Panc1 (cell line): Measurements from ENCODE around the gene CNGB1. TPM values are rescaled to one million over a fixed set of nuclear protein-coding genes. Genes with fewer than 3 reads are reported as not detected.

ENCODE experiments used
- ATAC-seq: fragments of 200-7000 bp; cut with Tn5 transposase; 2 replicates; pipeline ENCODE4 v1.9.1; 2020; ENCODE audit warnings: mild to moderate bottlenecking, moderate library complexity
- BruUV-seq: library from RNA; stranded (reverse); fragments of 400-500 nt; replicated peaks from 2 replicates; lab custom pipeline; 2021; lab: Mats Ljungman, UMichigan
- CTCF ChIA-PET: fragments of 300-600 bp; sonication (Branson Sonifier 250); formaldehyde crosslinking; loops from one replicate; lab custom pipeline; 2022; ENCODE audit warnings: antibody characterized with exemption; lab: Charles Lee
- POLR2A ChIA-PET: fragments of 300-600 bp; sonication (Branson Sonifier 250); formaldehyde crosslinking; loops from one replicate; lab custom pipeline; 2022; ENCODE audit warnings: antibody characterized with exemption; lab: Charles Lee
- DNase-seq: peaks from one replicate; pipeline ENCODE4 v3.0.0-alpha.2; 2010; ENCODE audit warnings: low read depth, low spot score
- H3K27ac ChIP-seq: 2 replicates; pipeline ENCODE4 v1.5.1; 2011; ENCODE audit warnings: mild to moderate bottlenecking, low read length, inconsistent platforms
- H3K27me3 ChIP-seq: fragments of 200-500 bp; sonication (Bioruptor generic); 2 replicates; pipeline ENCODE4 v1.6.0; 2014; ENCODE audit warnings: low read length, inconsistent platforms; ENCODE audit not compliant: control insufficient read depth, insufficient read depth
- H3K36me3 ChIP-seq: fragments of 200-500 bp; sonication (Bioruptor generic); 2 replicates; pipeline ENCODE4 v1.5.1; 2014; ENCODE audit warnings: inconsistent platforms, mild to moderate bottlenecking, low read length, moderate library complexity; ENCODE audit not compliant: control insufficient read depth, insufficient read depth
- H3K4me1 ChIP-seq: 2 replicates; pipeline ENCODE4 v1.5.1; 2011; ENCODE audit warnings: inconsistent platforms, mild to moderate bottlenecking, low read length, moderate library complexity; ENCODE audit not compliant: control insufficient read depth, insufficient read depth
- H3K4me3 ChIP-seq, 2 experiments: 2 replicates each; pipeline ENCODE4 v1.5.1; 2011 to 2012; ENCODE audit warnings: low read depth in 2 of 2, low read length in 2 of 2, mild to moderate bottlenecking in 2 of 2, inconsistent platforms in 1 of 2, moderate library complexity in 1 of 2
- H3K9me3 ChIP-seq: fragments of 200-500 bp; sonication (Bioruptor generic); 2 replicates; pipeline ENCODE4 v1.5.1; 2014; ENCODE audit warnings: low read depth, mild to moderate bottlenecking, inconsistent platforms, low read length, moderate library complexity; ENCODE audit not compliant: control insufficient read depth, insufficient read depth
- CTCF ChIP-seq: fragments of 450-650 bp; IDR thresholded peaks from 2 replicates; pipeline ENCODE4 v1.5.1; 2017; ENCODE audit warnings: mild to moderate bottlenecking
- POLR2AphosphoS5 ChIP-seq: IDR thresholded peaks from 2 replicates; pipeline ENCODE4 v1.6.1; 2012; ENCODE audit warnings: mild to moderate bottlenecking, low read depth, low read length, moderate library complexity
- REST ChIP-seq, 2 experiments: IDR thresholded peaks; 2 replicates each; pipeline ENCODE4 v1.6.1; 2011 to 2012; ENCODE audit warnings: low read depth in 2 of 2, control low read depth in 1 of 2, low read length in 1 of 2, mild to moderate bottlenecking in 1 of 2, moderate library complexity in 1 of 2; ENCODE audit not compliant: insufficient read depth in 1 of 2
- SIN3A ChIP-seq: IDR thresholded peaks from 2 replicates; pipeline ENCODE4 v1.6.1; 2012; ENCODE audit warnings: low read depth, mild to moderate bottlenecking, low read length, moderate library complexity, borderline replicate concordance; ENCODE audit not compliant: insufficient read depth
- TCF7L2 ChIP-seq: IDR thresholded peaks from 2 replicates; pipeline ENCODE4 v1.6.1; 2011; ENCODE audit warnings: mild to moderate bottlenecking, low read depth, low read length, inconsistent platforms
- in situ Hi-C: cut with HindIII; loops from 2 replicates; pipeline ENCODE4 v1.10.0; 2016; ENCODE audit warnings: low sequenced_read_pairs, low pct_unique_long_range_greater_than_20kb
- intact Hi-C: fragments of 100-400 bp; cut with micrococcal nuclease; formaldehyde crosslinking; loops from one replicate; pipeline ENCODE4 v1.10.0; 2022; ENCODE audit not compliant: unreplicated experiment
- total RNA-seq: library from RNA; stranded (reverse); gene quantifications from one replicate; pipeline ENCODE4 v1.2.1, GENCODE V29; 2021; ENCODE audit not compliant: unreplicated experiment

The CNGB1 gene
- total RNA-seq, 1 experiment from 2014 or later = not detected

GRCh38 chr16:57886427-57886826, 84.5 kb downstream of the CNGB1 start:
- intact Hi-C loops (no loop called here), in situ Hi-C loops (no loop called here)
- no peaks in the 10 kb centered on the region; the same call in 1 of the 2 replicates for H3K4me1 ChIP-seq
- no peak overlapping the region for H3K27ac ChIP-seq
- BruUV-seq = no TSS peak
- ChIA-PET POLR2A (interaction anchor here (0.6 kb wide), 1 partner anchor 24 kb away, joined by 3 read pairs; no protein-coding TSS in a partner anchor), CTCF (no interaction called here)
- no peak overlapping the region for H3K4me3 ChIP-seq
- no peak for ATAC-seq
- TF ChIP-seq SIN3A = no peak
- TF ChIP-seq REST (IDR thresholded peaks at IDR 0.05; ENCODE audit: insufficient read depth in 1 of 2, low read depth in 2 of 2, low read length in 1 of 2) = no peak
- TF ChIP-seq CTCF = no peak
- no peak for TF ChIP-seq POLR2AphosphoS5
- TF ChIP-seq TCF7L2 = no peak
- no peaks in the 10 kb centered on the region for H3K9me3 ChIP-seq
- no peaks in the 10 kb centered on the region for H3K36me3 ChIP-seq
- no peak for DNase-seq
- H3K27me3 ChIP-seq = peaks cover 3% of the 10 kb centered on the region; the same call in 1 of the 2 replicates

GRCh38 chr16:57884655-57885133, 86.2 kb downstream of the CNGB1 start:
- Histone ChIP-seq H3K4me1 (no peaks in the 10 kb centered on the region; the same call in 1 of the 2 replicates), H3K4me3 (no peak overlapping the region), H3K27me3 (peaks cover 4% of the 10 kb centered on the region; the same call in 1 of the 2 replicates), H3K9me3 (no peaks in the 10 kb centered on the region), H3K27ac (no peak overlapping the region), H3K36me3 (no peaks in the 10 kb centered on the region)
- ChIA-PET CTCF (no interaction called here), POLR2A (interaction anchor here (0.7 kb wide), 1 partner anchor 410 kb away, joined by 7 read pairs; no protein-coding TSS in a partner anchor)
- no peak for DNase-seq
- in situ Hi-C loops = no loop called here
- intact Hi-C loops = no loop called here
- no peak for TF ChIP-seq REST (IDR thresholded peaks at IDR 0.05; ENCODE audit: insufficient read depth in 1 of 2, low read depth in 2 of 2, low read length in 1 of 2)
- no peak for TF ChIP-seq SIN3A
- BruUV-seq = no TSS peak
- ATAC-seq = no peak
